ENCODE results near the gene DLK2.

DLK2 gene

GRCh38 chr6:43497129-43497396, 41.7 kb upstream of the DLK2 start:
- no CpG with 5 or more reads among the region's 6 CpGs for WGBS, 2 donors (ENCODE audit: extremely low coverage in 2 of 2, insufficient read length in 2 of 2, insufficient replicate concordance in 1 of 2)
- no peaks in the 10 kb centered on the region for H3K27me3 ChIP-seq (ENCODE audit: control insufficient read depth in 3 of 3, insufficient read depth in 3 of 3, low read depth in 1 of 3, low read length in 3 of 3)
- H3K27ac ChIP-seq (replicated peaks; ENCODE audit: low read length) = no peak overlapping the region
- no peak overlapping the region for H2AK5ac ChIP-seq (ENCODE audit: low read depth, low read length)
- H2AFZ ChIP-seq (ENCODE audit: low read length) = no peak overlapping the region
- peaks cover 14% of the 10 kb centered on the region for H3K79me1 ChIP-seq (ENCODE audit: low read depth, low read length)
- H3K9ac ChIP-seq (ENCODE audit: low read depth, low read length, poor library complexity) = no peak overlapping the region
- H3K4ac ChIP-seq (ENCODE audit: low read length) = no peak overlapping the region
- peaks cover 28 to 56% of the 10 kb centered on the region in 2 donors for H3K36me3 ChIP-seq (replicated peaks in 1 of 2; ENCODE audit: control insufficient read depth in 2 of 2, insufficient read depth in 2 of 2, low read length in 2 of 2)
- no peak overlapping the region for H3K23ac ChIP-seq (ENCODE audit: low read depth, low read length, poor library complexity)
- H3K9me3 ChIP-seq (replicated peaks in 1 of 2; ENCODE audit: control insufficient read depth in 2 of 2, insufficient read depth in 1 of 2, low read depth in 1 of 2, low read length in 2 of 2) = no peaks in the 10 kb centered on the region
- no peak overlapping the region for H3K18ac ChIP-seq (ENCODE audit: low read length)
- H3K4me2 ChIP-seq (ENCODE audit: insufficient read depth, low read length, poor library complexity, severe bottlenecking) = no peak overlapping the region
- H4K91ac ChIP-seq (ENCODE audit: low read depth, low read length, poor library complexity) = no peak overlapping the region
- no peak overlapping the region for H2BK120ac ChIP-seq (ENCODE audit: low read depth, low read length)
- H3K14ac ChIP-seq (ENCODE audit: low read length) = no peak overlapping the region
- H3K4me1 ChIP-seq (ENCODE audit: control insufficient read depth in 2 of 2, insufficient read depth in 1 of 2, low read depth in 1 of 2, low read length in 2 of 2) = peaks cover 7 to 15% of the 10 kb centered on the region in 2 donors
- H2BK15ac ChIP-seq (ENCODE audit: low read length) = no peak overlapping the region
- no peak overlapping the region for H3K4me3 ChIP-seq (ENCODE audit: low read length in 2 of 2)
- no peak for DNase-seq (ENCODE audit: low spot score)
- H2BK5ac ChIP-seq (ENCODE audit: low read length) = no peak overlapping the region
- no peak overlapping the region for H4K8ac ChIP-seq (ENCODE audit: low read depth, low read length)
- H2BK12ac ChIP-seq (ENCODE audit: low read length) = no peak overlapping the region

- Histone ChIP-seq H3K9me3 (replicated peaks in 1 of 2; ENCODE audit: control insufficient read depth in 2 of 2, insufficient read depth in 1 of 2, low read depth in 1 of 2, low read length in 2 of 2) (no peaks in the 10 kb centered on the region), H3K9ac (ENCODE audit: low read depth, low read length, poor library complexity) (no peak overlapping the region), H3K4me3 (ENCODE audit: low read length in 2 of 2) (no peak overlapping the region), H3K4me2 (ENCODE audit: insufficient read depth, low read length, poor library complexity, severe bottlenecking) (no peak overlapping the region), H2AK5ac (ENCODE audit: low read depth, low read length) (no peak overlapping the region), H3K14ac (ENCODE audit: low read length) (no peak overlapping the region), H3K23ac (ENCODE audit: low read depth, low read length, poor library complexity) (no peak overlapping the region), H3K27me3 (ENCODE audit: control insufficient read depth in 3 of 3, insufficient read depth in 3 of 3, low read depth in 1 of 3, low read length in 3 of 3) (no peaks in the 10 kb centered on the region), H2BK12ac (ENCODE audit: low read length) (no peak overlapping the region), H2BK120ac (ENCODE audit: low read depth, low read length) (no peak overlapping the region), H3K18ac (ENCODE audit: low read length) (peak overlapping the region; percentile 65), H2BK5ac (ENCODE audit: low read length) (no peak overlapping the region), H4K91ac (ENCODE audit: low read depth, low read length, poor library complexity) (no peak overlapping the region), H3K4me1 (ENCODE audit: control insufficient read depth in 2 of 2, insufficient read depth in 1 of 2, low read depth in 1 of 2, low read length in 2 of 2) (peaks cover 7 to 15% of the 10 kb centered on the region in 2 donors), H2AFZ (ENCODE audit: low read length) (no peak overlapping the region), H3K27ac (replicated peaks; ENCODE audit: low read length) (no peak overlapping the region), H3K36me3 (replicated peaks in 1 of 2; ENCODE audit: control insufficient read depth in 2 of 2, insufficient read depth in 2 of 2, low read length in 2 of 2) (peaks cover 28 to 53% of the 10 kb centered on the region in 2 donors), H4K8ac (ENCODE audit: low read depth, low read length) (no peak overlapping the region), H3K4ac (ENCODE audit: low read length) (no peak overlapping the region), H3K79me1 (ENCODE audit: low read depth, low read length) (peaks cover 14% of the 10 kb centered on the region), H2BK15ac (ENCODE audit: low read length) (no peak overlapping the region)
- DNase-seq (ENCODE audit: low spot score) = no peak
- WGBS, 2 donors (ENCODE audit: extremely low coverage in 2 of 2, insufficient read length in 2 of 2, insufficient replicate concordance in 1 of 2) = no CpG with 5 or more reads among the region's 18 CpGs
Measured at GRCh38 chr6:43496370-43497128, 41.2 kb upstream of the DLK2 start.

GRCh38 chr6:43495409-43495941, 40.1 kb upstream of the DLK2 start:
- no peak overlapping the region for H2AK5ac ChIP-seq (ENCODE audit: low read depth, low read length)
- no peak overlapping the region for H2BK12ac ChIP-seq (ENCODE audit: low read length)
- H3K23ac ChIP-seq (ENCODE audit: low read depth, low read length, poor library complexity) = no peak overlapping the region
- no peak overlapping the region for H4K91ac ChIP-seq (ENCODE audit: low read depth, low read length, poor library complexity)
- no CpG with 5 or more reads among the region's 4 CpGs for WGBS, 2 donors (ENCODE audit: extremely low coverage in 2 of 2, insufficient read length in 2 of 2, insufficient replicate concordance in 1 of 2)
- DNase-seq (ENCODE audit: low spot score) = no peak
- no peaks in the 10 kb centered on the region for H3K27me3 ChIP-seq (ENCODE audit: control insufficient read depth in 3 of 3, insufficient read depth in 3 of 3, low read depth in 1 of 3, low read length in 3 of 3)
- no peak overlapping the region for H3K4me3 ChIP-seq (ENCODE audit: low read length in 2 of 2)
- peak overlapping the region; percentile 82 for H3K9ac ChIP-seq (ENCODE audit: low read depth, low read length, poor library complexity)
- H4K8ac ChIP-seq (ENCODE audit: low read depth, low read length) = no peak overlapping the region
- H2BK120ac ChIP-seq (ENCODE audit: low read depth, low read length) = no peak overlapping the region
- H3K27ac ChIP-seq (replicated peaks; ENCODE audit: low read length) = no peak overlapping the region
- no peak overlapping the region for H3K4me2 ChIP-seq (ENCODE audit: insufficient read depth, low read length, poor library complexity, severe bottlenecking)
- no peak overlapping the region for H2AFZ ChIP-seq (ENCODE audit: low read length)
- no peak overlapping the region for H3K18ac ChIP-seq (ENCODE audit: low read length)
- H3K14ac ChIP-seq (ENCODE audit: low read length) = no peak overlapping the region
- peaks cover 7 to 15% of the 10 kb centered on the region in 2 donors for H3K4me1 ChIP-seq (ENCODE audit: control insufficient read depth in 2 of 2, insufficient read depth in 1 of 2, low read depth in 1 of 2, low read length in 2 of 2)
- H3K9me3 ChIP-seq (replicated peaks in 1 of 2; ENCODE audit: control insufficient read depth in 2 of 2, insufficient read depth in 1 of 2, low read depth in 1 of 2, low read length in 2 of 2) = no peaks in the 10 kb centered on the region
- H3K79me1 ChIP-seq (ENCODE audit: low read depth, low read length) = peaks cover 14% of the 10 kb centered on the region
- H3K4ac ChIP-seq (ENCODE audit: low read length) = no peak overlapping the region
- no peak overlapping the region for H2BK5ac ChIP-seq (ENCODE audit: low read length)
- peaks cover 22 to 42% of the 10 kb centered on the region in 2 donors for H3K36me3 ChIP-seq (replicated peaks in 1 of 2; ENCODE audit: control insufficient read depth in 2 of 2, insufficient read depth in 2 of 2, low read length in 2 of 2)
- no peak overlapping the region for H2BK15ac ChIP-seq (ENCODE audit: low read length)

- H3K18ac ChIP-seq (ENCODE audit: low read length) = peak overlapping the region; percentile 17
- H2BK5ac ChIP-seq (ENCODE audit: low read length) = no peak overlapping the region
- H3K14ac ChIP-seq (ENCODE audit: low read length) = no peak overlapping the region
- H3K4me1 ChIP-seq (ENCODE audit: control insufficient read depth in 2 of 2, insufficient read depth in 1 of 2, low read depth in 1 of 2, low read length in 2 of 2) = peaks cover 7 to 15% of the 10 kb centered on the region in 2 donors
- H3K79me1 ChIP-seq (ENCODE audit: low read depth, low read length) = peaks cover 14% of the 10 kb centered on the region
- H4K91ac ChIP-seq (ENCODE audit: low read depth, low read length, poor library complexity) = no peak overlapping the region
- H2AFZ ChIP-seq (ENCODE audit: low read length) = no peak overlapping the region
- no peak overlapping the region for H2AK5ac ChIP-seq (ENCODE audit: low read depth, low read length)
- H3K4me3 ChIP-seq (ENCODE audit: low read length in 2 of 2) = no peak overlapping the region
- H4K8ac ChIP-seq (ENCODE audit: low read depth, low read length) = no peak overlapping the region
- no peak overlapping the region for H3K23ac ChIP-seq (ENCODE audit: low read depth, low read length, poor library complexity)
- no peak overlapping the region for H2BK15ac ChIP-seq (ENCODE audit: low read length)
- H3K27ac ChIP-seq (replicated peaks; ENCODE audit: low read length) = no peak overlapping the region
- H3K4ac ChIP-seq (ENCODE audit: low read length) = no peak overlapping the region
- no peaks in the 10 kb centered on the region for H3K9me3 ChIP-seq (replicated peaks in 1 of 2; ENCODE audit: control insufficient read depth in 2 of 2, insufficient read depth in 1 of 2, low read depth in 1 of 2, low read length in 2 of 2)
- no peak for DNase-seq (ENCODE audit: low spot score)
- H3K27me3 ChIP-seq (ENCODE audit: control insufficient read depth in 3 of 3, insufficient read depth in 3 of 3, low read depth in 1 of 3, low read length in 3 of 3) = no peaks in the 10 kb centered on the region
- H2BK12ac ChIP-seq (ENCODE audit: low read length) = no peak overlapping the region
- WGBS, 2 donors (ENCODE audit: extremely low coverage in 2 of 2, insufficient read length in 2 of 2, insufficient replicate concordance in 1 of 2) = no CpG with 5 or more reads among the region's 4 CpGs
- H3K9ac ChIP-seq (ENCODE audit: low read depth, low read length, poor library complexity) = no peak overlapping the region
- no peak overlapping the region for H2BK120ac ChIP-seq (ENCODE audit: low read depth, low read length)
- peaks cover 15 to 38% of the 10 kb centered on the region in 2 donors for H3K36me3 ChIP-seq (replicated peaks in 1 of 2; ENCODE audit: control insufficient read depth in 2 of 2, insufficient read depth in 2 of 2, low read length in 2 of 2)
- no peak overlapping the region for H3K4me2 ChIP-seq (ENCODE audit: insufficient read depth, low read length, poor library complexity, severe bottlenecking)
Measured at GRCh38 chr6:43494766-43495165, 39.4 kb upstream of the DLK2 start.
